Measurements from ENCODE around the gene EEF2.

DNA sequence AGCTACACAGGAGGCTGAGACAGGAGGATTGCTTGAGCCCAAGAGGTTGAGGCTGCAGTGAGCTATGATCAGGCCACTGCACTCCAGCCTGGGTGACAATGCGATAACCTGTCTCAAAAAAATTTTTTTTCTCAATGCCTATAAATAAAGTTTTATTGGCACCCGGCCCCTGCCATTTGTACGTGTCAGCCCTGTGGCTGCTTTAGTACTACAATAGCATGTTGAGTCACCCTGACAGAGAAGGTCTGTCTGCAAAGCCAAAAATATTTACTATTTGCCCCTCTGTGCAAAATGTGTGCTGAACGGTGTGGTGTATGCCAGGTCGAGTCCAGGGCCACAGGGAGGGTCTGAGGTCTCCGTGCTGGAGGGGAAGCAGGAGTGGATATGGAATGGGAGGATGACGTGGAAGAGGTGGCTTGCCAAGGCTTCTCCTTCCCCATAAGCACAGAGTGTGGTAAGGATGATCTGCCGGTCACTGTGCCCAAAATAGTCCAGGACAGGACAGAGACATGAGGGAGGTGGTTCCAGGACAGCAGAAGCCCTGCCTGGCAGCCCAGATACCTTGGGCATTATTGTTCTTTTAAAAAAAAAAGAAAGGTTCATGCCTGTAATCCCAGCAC lies 42.4 kb downstream of the EEF2 start:
- TF ChIP-seq POLR2A (IDR thresholded peaks at IDR 0.05; ENCODE audit: low read length) (no peak), GATA1 (IDR thresholded peaks at IDR 0.05; ENCODE audit: low read depth, low read length) (no peak)

All from erythroblast (primary cell).